DLD1 (cell line): ENCODE measurements around the gene STAT4.

Source experiments
- in situ Hi-C: cut with HindIII; loops from 2 replicates; pipeline ENCODE4 v1.10.0; 2017; ENCODE audit warnings: low sequenced_read_pairs

The STAT4 gene

DNA sequence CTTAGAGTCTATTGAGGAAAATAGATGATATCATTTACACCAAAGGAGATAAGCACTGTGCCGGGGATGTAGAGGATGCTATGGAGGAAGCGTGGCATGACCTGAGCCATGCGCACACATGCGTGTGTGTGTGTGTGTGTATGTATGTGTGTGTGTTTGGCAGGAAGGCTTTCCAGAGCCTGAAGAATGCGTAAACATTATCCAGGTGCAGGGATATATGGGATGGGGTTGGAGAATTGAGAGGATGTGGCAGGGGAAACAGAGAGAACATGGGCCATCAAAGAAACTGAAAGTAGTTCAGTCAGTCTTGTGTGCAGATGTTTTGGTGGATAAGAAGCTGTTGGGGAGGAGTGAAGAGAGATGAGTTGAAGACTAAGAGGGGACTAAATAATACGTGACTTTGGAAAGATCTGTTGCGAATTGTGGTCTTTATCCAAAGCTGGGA lies 127.5 kb downstream of the STAT4 start:
- in situ Hi-C loops = no loop called here

DNA sequence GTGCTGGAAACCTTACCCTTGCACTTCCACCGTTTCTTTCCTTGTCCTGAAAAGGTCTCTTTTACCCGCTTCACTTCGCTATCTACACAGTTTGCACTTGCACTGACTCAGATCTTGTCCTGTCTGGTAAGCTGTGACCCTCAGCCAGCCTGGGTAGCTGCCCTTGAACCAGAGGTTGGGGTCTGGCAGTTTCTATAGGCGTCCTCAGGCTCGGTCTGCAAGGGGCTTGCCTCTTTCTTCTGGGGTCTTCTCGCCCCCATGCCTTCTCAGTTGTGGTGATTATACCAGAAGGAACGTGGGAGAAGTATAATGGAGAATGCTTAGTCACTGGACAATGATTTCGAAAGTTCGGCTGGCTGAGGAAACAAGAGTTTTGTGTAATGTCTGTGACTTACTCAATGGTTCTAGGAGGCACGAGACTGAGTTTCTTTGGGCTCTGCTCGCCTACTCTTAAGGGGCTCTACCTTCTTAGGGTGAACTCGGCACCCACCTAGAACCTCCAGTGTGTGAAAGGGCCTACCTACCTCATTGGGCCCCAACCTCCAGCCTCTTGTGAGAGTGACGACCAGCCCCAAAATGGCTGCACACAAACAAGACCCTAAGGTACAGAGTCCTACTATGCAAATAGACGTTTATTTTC lies 129.9 kb downstream of the STAT4 start:
- in situ Hi-C loops = no loop called here

DNA sequence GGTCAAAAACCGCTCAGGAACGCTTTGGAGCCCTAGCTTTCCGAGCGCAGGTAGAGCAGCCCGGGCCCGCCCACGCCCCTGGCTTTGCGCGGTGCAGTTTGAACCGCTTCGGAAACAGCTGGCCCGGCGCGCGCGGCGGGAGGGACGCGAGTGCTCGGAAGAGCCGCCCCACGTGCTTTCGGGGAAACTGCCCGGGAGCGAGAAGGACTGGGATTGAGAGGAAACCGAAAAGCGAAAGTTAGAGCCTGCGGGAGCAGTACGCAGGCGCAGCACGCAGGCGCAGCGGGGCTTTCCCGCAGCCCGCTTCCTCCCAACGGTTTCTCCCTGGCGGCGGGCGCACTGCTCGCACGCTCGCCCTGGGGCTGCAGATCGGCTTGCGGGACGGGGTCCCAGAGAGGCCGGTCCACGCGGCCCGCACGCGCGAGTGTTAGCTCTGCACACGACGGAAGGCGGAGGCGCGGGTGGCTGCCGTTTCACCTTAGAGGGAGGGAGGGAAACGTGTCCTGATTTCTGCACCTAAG lies 130.5 kb downstream of the STAT4 start:
- in situ Hi-C loops = no loop called here

DNA sequence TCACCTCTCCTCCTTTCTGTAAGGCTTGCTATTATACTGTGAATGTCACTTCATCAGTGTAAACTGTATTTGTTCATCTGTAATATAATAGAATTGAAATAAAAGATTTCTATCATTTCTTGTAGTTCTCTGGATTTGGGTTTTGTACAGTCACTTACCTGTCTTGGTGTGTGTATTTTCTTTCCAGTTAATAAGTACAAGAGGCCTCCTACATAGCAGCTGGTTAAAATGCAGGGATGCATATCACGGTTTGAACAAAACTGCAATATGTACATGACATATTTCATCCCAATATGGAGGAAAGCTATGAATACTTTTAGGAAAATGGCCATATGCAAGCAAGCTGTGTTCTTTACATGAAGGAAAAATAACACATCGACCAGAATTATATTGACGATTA lies 131.4 kb downstream of the STAT4 start:
- in situ Hi-C loops = no loop called here

DNA sequence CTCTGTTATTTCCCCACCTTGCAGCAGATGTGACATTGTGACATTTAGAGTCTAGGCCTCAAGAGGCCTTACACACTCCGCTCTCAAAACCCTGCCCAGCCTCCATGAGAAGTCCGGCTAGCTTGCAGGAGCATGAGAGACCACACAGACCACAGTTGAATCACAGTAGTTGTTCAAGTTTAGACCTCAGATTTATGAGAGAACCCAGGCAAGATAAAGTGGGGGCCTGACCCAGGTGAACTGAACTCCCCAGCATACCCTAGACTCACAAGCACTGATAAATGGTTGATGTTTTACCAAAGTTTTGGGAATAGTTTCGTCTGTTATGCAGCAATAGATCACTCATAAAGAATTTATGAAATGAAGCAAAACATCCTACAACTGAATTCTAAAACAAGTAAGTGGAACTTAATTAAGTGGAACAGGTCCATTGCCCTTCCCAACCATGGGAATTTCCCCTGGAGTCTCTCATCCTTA lies 132.1 kb downstream of the STAT4 start:
- in situ Hi-C loops = no loop called here

DNA sequence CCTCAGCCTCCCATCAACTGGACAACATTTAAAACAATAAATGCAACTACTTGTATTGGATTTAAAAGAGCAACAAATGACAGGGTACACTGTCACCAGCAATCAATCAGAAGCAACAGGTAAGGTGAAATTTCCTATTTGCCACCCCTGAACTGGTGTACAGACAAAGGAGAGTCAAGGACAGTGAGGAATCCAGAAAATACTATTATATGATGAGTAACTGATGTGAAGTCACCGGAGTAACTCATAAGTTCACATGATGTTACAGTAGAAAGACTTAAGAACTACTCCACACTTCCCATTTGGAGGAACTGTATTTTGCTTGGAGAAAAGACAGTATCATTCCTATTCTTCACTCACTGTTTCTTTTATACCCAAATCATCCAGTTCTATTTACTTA lies 132.7 kb downstream of the STAT4 start:
- in situ Hi-C loops = no loop called here

DNA sequence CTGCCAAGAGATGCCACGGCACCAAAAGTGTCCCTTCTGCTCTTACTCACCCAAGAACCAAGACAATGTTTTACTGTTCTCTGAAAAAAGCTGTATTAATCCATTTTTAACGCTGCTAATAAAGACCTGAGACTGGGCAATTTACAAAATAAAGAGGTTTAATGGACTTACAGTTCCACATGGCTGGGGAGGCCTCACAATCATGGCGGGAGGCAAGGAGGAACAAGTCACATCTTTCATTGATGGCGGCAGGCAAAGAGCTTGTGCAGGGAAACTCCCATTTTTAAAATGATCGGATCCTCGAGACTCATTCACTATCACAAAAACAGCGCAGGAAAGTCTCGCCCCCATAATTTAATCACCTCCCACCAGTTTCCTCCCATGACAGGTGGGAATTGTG lies 135.0 kb downstream of the STAT4 start:
- in situ Hi-C loops = no loop called here

DNA sequence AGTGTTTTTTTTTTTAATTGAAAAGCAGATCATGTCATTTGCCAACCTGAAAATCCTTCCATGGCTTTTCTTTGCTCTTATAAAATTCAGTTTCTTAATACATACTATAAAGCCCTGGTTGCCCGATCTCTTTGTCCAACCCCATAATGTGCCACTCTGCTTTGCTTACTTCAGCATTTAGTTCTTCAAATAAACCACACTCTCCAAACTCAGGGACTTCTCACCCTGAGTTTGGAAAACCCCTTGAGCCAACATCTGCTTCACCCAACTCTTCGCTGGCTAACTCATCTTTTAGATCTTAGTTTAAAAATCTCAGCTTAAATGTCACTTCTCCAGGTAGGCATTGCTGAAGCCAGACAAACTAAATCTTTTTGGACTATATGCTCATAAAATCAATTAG lies 135.6 kb downstream of the STAT4 start:
- in situ Hi-C loops = no loop called here

DNA sequence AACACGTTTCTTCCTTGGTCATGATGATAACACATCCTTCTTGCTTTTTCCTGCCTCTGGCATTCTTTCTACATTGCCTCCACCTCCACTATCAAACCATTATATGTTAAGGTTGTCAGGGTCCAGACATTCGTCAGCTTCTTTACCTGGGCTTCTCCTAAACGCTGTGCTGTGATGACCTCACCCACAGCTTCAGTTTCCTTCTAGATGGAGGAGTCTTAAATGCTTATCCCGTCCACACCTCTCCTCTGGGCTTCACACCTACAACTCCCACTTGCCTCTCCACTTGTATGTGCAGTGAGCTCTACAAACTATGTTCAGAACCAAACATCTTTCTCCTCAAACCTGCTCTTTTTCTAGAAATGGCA lies 136.2 kb downstream of the STAT4 start:
- in situ Hi-C loops = no loop called here

DNA sequence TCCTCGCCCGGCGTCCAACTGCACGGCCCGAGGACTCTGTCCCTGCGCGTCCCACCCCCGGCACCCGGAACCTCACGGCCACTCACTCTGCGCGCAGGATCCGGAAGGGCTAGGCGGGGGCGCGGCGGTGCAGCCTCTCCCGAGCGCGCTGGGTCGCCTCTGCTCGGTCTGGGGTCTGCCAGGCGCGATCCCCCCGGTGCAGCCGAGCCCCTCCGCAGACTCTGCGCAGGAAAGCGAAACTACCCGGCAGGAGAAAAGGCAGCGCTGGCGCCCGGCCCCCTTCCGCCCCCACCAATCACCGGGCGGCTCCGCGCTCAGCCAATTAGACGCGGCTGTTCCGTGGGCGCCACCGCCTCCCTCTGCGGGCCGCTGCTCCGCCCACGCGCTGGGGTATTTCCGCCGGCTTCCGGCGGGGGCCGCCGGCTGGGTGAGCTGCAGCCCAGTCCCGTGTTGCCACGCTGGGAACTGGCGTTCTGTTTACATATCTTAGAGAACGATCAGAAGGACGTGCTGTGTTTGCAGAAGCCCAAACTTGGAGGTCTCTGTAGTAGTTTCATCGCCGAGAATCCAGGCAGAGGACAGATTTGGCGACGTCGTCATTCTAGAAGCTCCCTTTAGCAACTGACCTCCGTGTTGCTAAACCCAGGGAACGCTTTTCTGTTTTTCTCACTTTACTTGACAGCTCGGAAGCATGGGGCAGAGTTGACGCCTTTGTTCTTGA lies 136.7 kb downstream of the STAT4 start, which contains the start of gene STAT1:
Gene STAT1 (minus strand): TSS at position 240 of the 721 bp plus-strand sequence. CDS start 4,168 bp downstream, outside the sequence.
- in situ Hi-C loops = no loop called here

DNA sequence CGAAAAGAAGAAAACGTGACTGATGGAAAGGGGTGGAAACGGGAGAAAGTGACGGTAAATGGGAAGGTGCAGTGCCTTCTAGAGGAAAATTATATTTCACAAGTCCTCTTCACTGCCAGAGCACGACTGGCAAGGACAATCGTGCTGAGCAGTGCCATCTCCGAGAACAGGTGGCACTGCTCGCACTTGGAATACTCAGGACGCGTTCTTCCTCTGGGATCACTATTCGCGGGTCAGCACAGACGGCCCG lies 137.2 kb downstream of the STAT4 start:
- in situ Hi-C loops = no loop called here

DNA sequence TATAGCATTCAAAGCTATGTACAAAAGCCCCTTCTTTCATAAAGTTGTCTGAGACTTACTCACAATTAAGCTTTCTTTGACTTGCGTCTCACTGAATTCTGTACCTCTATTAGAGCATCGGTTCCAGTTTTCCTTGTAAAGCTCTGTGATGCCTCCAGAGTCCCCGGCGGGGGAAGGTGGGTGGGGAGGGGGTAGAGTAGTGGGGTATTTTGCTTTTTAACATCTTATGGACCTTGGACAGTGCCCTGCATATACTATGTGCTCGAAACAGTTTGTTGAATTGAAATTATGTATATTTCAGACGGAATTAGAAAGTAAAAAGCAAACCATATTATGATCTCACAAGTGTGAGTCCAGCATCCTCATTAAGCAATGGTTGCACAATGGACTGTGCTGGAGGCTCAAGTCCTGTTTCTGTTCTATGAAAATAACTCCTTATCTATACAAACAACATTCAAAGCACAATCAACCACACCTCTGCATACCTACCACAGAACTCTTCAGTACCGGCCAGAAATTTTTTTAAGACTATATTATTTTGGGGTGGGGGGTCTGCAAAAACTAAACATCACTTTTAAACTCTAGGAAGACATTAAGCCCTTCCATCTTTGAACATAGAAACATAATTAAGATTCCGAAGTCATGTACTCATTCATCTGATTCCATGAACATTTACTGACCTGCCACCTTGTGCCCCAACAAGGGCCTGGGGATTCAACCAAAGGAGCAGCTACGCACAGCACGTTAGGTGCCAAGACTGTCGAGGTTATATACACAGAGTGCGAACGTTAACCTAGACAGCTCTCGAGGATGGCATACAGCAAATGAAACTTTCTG lies 137.7 kb downstream of the STAT4 start:
- in situ Hi-C loops = no loop called here

DNA sequence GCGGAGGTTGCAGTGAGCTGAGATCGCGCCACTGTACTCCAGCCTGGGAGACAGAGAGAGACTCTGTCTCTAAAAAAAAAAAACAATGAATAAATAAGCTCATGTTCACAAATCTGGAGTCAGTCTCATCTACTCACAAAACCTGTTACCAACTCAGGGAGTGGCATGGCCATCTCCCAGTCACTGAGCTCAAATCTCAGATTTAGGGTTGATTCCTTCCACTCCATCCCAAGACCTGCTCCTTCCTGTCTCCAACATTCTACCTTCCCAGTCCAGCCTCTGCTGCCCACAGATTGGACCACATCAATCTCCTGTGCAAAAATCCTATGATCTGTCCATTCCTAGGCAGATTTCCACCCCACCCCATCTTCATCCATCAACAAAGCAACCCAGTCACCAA lies 138.4 kb downstream of the STAT4 start:
- in situ Hi-C loops = no loop called here

DNA sequence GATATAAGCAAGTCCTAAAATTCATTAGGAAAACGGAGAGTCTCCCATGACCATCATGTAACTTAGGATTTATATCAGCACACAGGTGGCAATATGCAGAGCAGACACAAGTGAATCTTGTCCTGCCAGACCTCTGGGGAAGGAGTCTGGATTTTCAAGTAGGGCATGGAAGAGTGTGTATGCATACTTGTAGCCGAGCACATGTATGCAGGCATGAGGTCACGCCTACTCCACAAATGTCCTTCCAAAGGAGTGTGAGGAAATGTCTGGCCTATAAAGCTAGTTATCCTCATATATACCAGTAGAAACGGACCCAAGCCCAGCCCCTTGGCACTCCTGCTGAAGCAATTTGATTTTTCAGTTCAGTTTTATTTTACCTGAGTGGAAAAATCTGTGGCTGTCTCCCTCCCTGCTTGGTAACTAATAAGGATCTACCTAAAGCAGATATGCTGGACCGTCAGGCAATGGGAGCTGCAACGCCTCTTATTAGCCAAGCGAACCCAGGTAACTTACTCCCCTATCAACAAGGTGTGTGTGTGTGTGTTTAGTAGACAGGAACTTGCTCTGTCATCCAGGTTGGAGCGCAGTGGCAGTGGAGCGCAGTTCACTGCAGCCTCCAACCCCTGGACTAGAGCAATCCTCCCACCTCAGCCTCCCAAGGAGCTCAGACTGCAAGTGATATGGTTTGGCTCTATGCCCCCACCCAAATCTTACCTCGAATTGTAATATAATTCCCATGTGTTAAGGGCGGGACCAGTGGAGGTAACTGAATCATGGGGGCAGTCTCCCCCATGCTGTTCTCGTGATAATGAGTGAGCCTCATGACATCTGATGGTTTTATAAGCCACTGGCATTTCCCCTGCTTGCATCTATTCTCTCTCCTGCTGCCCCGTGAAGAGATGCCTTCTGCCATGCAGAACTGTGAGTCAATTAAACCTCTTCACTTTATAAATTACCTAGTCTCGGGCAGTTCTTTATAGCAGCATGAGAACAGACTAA lies 139.6 kb downstream of the STAT4 start:
- in situ Hi-C loops = no loop called here

DNA sequence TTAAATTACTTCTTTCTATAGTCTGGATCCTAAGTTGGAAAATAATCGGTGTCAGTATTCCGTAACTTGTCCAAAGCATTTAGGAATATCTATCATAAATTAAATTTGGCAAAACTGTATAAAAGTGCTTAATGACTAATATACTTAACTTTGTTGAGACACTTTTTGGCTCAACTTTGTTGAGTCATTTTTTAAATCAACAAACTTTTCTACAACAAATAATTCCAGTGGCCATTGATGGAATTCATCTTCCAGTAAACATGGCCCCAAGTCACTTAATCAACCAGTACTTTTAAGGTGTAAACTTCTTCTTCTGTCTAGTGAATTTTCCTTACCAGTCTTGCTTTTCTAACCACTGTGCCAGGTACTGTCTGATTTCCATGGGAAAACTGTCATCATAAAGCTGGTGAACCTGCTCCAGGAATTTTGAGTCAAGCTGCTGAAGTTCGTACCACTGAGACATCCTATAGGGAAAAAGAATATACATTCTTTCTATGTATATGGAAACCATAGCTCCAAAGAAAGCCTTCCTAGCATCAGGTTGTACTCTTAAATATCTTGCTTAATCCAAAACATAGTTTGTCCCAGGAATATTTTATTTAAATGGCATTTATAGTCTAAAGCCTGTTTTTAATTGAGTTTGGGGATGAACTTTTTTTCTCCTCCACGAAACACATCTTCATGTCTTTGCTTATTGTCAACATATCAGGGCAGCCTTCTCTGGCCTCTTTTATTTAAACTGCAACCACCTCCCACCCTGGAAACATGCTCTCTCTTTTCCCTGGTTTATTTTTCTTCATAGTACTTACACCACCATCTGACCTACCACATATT lies 141.0 kb downstream of the STAT4 start:
- in situ Hi-C loops = no loop called here

DNA sequence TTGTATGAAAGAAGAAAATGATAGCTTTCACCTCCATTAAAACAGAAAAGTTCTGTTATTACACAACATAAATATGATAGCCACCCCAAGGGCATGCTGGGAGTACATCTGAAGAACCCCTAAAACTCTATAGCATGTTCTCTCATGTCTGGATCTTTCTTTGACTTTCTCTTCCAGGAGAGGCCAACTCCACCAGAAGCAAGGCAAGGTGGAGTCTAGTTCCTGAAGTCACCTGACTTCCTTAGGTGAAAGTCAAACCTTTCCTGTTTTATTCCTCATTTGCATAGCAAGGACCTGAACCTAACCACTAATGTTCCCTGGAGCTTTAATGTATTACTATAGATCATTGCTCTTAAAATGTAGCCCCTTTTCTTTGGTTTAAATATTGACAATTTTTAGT lies 142.5 kb downstream of the STAT4 start:
- in situ Hi-C loops = no loop called here

DNA sequence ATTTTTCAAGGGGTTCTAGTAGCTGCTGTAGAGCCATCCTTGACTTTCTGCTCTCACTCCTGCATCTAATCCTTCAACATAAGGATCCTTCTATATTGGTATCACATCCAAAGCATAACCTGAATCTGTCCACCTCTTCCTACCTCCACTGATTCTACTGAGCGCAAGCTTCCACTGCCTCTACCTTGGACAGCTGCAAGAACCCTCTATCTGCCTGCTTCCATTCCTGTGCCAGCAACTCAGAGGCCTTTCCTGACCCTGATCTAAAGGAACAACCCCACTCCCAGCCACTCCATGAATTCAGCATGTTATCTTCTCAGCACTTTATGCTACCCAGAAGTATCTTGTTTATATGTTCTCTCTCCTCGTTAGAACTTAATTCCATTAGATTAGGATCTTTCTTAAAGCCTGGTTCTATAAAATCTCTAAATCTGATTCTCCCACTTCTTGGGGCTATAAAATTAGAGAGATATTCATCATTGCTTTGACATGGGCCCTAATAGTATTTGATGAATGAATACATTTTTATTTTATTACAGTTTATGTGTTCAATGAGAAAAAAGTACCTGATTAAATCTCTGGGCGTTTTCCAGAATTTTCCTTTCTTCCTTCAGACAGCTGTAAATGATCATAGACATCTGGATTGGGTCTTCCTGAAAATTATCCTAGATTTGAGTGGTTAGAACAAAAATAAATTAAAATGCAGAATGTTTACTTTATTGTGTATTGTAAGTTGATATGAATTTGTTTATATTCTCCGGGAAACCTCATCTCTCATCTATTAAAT lies 143.6 kb downstream of the STAT4 start:
- in situ Hi-C loops = no loop called here

DNA sequence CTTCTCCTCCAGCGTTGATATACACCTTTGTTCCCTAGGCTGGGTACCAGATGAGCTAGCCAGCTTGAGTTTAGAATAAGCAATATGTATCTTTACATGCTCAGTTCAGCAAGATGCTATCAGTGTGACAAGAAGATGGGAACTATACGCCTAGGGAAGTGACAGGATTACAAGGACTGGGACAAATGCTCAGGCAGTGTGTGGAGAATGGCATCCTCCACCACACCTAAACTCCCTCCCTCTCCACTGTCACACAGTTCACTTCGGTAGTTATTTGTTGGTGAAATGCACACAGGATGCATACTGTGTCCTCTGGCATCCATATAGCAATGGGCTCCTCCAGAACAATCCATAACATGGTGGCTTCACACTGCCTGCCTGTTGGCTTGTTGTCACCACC lies 144.5 kb downstream of the STAT4 start:
- in situ Hi-C loops = no loop called here
